ENCODE measurements around the gene KRTAP4-11.
"Not testable (repeated sequence)": the region's sequence is repeated elsewhere in the genome, so short reads cannot be mapped to it uniquely, and the experiment has no call there.

The KRTAP4-11 gene

GRCh38 chr17:41084100-41084856 lies 33.9 kb downstream of the KRTAP4-11 start, which contains the start of gene KRTAP4-7:
KRTAP4-7 (plus strand) TSS chr17:41084150; CDS start chr17:41084207, 57 bp downstream.
- DNase-seq (ENCODE audit: low read depth in 2 of 2): not testable (repeated sequence)

GRCh38 chr17:41083427-41083826 lies 34.7 kb downstream of the KRTAP4-11 start:
- DNase-seq (ENCODE audit: low read depth in 2 of 2): not testable (repeated sequence)

GRCh38 chr17:41082626-41083025 lies 35.5 kb downstream of the KRTAP4-11 start:
- no peak for DNase-seq (ENCODE audit: low read depth in 2 of 2)

- no peak for DNase-seq (ENCODE audit: low read depth in 2 of 2)
Observed at GRCh38 chr17:41076788-41077187, 41.4 kb downstream of the KRTAP4-11 start.

- DNase-seq (ENCODE audit: low read depth in 2 of 2): no peak
Observed at GRCh38 chr17:41073676-41074075, 44.5 kb downstream of the KRTAP4-11 start.

GRCh38 chr17:41071606-41072360 lies 46.4 kb downstream of the KRTAP4-11 start:
- DNase-seq (ENCODE audit: low read depth in 2 of 2): no peak

- no peak for DNase-seq (ENCODE audit: low read depth in 2 of 2)
Observed at GRCh38 chr17:41069031-41069430, 49.1 kb downstream of the KRTAP4-11 start.

- DNase-seq (ENCODE audit: low read depth in 2 of 2): no peak
Observed at GRCh38 chr17:41067281-41067680, 50.9 kb downstream of the KRTAP4-11 start.

Data from stimulated activated CD4-positive, alpha-beta T cell treated with anti-CD3 and anti-CD28 coated beads, Interleukin-12 subunit alpha, Interleukin-12 subunit beta, amount 100 ng/mL, for 24 hours (primary cell).